H9 (cell line): ENCODE data around the gene GNL1. TPM values are rescaled to one million over a fixed set of nuclear protein-coding genes. Genes with fewer than 3 reads are reported as not detected.
A peak's percentile ranks its signal among the peaks of the same experiment; 100 is the strongest.

Experiments used
- DNase-seq: peaks from one replicate; pipeline ENCODE4 v3.0.0-alpha.2; 2017
- H2AFZ ChIP-seq: one replicate; pipeline ENCODE4 v1.6.1; 2013; ENCODE audit warnings: mild to moderate bottlenecking, low read length, control low read depth, moderate library complexity
- H2AK5ac ChIP-seq: 2 replicates; pipeline ENCODE4 v1.6.1; 2013; ENCODE audit warnings: low read length, control low read depth, mixed read lengths; ENCODE audit not compliant: insufficient read length
- H2BK120ac ChIP-seq: one replicate; pipeline ENCODE4 v1.6.1; 2013; ENCODE audit warnings: low read depth, mild to moderate bottlenecking, low read length, control low read depth, inconsistent platforms; ENCODE audit not compliant: poor library complexity, severe bottlenecking
- H2BK12ac ChIP-seq: 2 replicates; pipeline ENCODE4 v1.6.1; 2013; ENCODE audit warnings: low read length, control low read depth, mixed read lengths, low read depth; ENCODE audit not compliant: insufficient read length
- H2BK15ac ChIP-seq: 2 replicates; pipeline ENCODE4 v1.6.1; 2013; ENCODE audit warnings: low read depth, low read length, control low read depth
- H2BK20ac ChIP-seq: one replicate; pipeline ENCODE4 v1.6.1; 2013; ENCODE audit warnings: low read depth, mild to moderate bottlenecking, low read length, control low read depth, inconsistent platforms; ENCODE audit not compliant: poor library complexity, severe bottlenecking
- H2BK5ac ChIP-seq: 2 replicates; pipeline ENCODE4 v1.6.1; 2013; ENCODE audit warnings: low read length, control low read depth, mixed read lengths; ENCODE audit not compliant: insufficient read length
- H3K14ac ChIP-seq: 2 replicates; pipeline ENCODE4 v1.6.1; 2013; ENCODE audit warnings: low read length, control low read depth; ENCODE audit not compliant: insufficient read depth
- H3K18ac ChIP-seq: 2 replicates; pipeline ENCODE4 v1.6.1; 2013; ENCODE audit warnings: low read depth, mild to moderate bottlenecking, mixed read lengths, low read length, control low read depth; ENCODE audit not compliant: insufficient read length
- H3K23ac ChIP-seq: 2 replicates; pipeline ENCODE4 v1.6.1; 2013; ENCODE audit warnings: low read length, control low read depth, mixed read lengths, low read depth; ENCODE audit not compliant: insufficient read length
- H3K23me2 ChIP-seq: 2 replicates; pipeline ENCODE4 v1.6.1; 2013; ENCODE audit warnings: low read depth, mild to moderate bottlenecking, mixed read lengths, low read length, control low read depth; ENCODE audit not compliant: insufficient read length, poor library complexity, severe bottlenecking
- H3K27ac ChIP-seq: 2 replicates; pipeline ENCODE4 v1.5.1; 2013; ENCODE audit warnings: low read length, control low read depth, mixed read lengths, low read depth; ENCODE audit not compliant: insufficient read length
- H3K27me3 ChIP-seq: 2 replicates; pipeline ENCODE4 v1.6.1; 2013; ENCODE audit warnings: low read length, control low read depth, inconsistent platforms; ENCODE audit not compliant: insufficient read depth
- H3K4ac ChIP-seq: 2 replicates; pipeline ENCODE4 v1.6.1; 2013; ENCODE audit warnings: low read depth, mild to moderate bottlenecking, control low read depth, inconsistent platforms, low read length, moderate library complexity
- H3K4me1 ChIP-seq: 2 replicates; pipeline ENCODE4 v1.6.1; 2013; ENCODE audit warnings: low read length, control low read depth, inconsistent platforms; ENCODE audit not compliant: insufficient read depth
- H3K4me2 ChIP-seq: 2 replicates; pipeline ENCODE4 v1.6.1; 2013; ENCODE audit warnings: low read length, control low read depth, mixed read lengths; ENCODE audit not compliant: insufficient read length, insufficient read depth
- H3K56ac ChIP-seq: 2 replicates; pipeline ENCODE4 v1.6.1; 2013; ENCODE audit warnings: low read depth, mild to moderate bottlenecking, mixed read lengths, low read length, control low read depth; ENCODE audit not compliant: insufficient read length
- H3K79me1 ChIP-seq: 2 replicates; pipeline ENCODE4 v1.6.1; 2013; ENCODE audit warnings: low read depth, mild to moderate bottlenecking, moderate library complexity, low read length, control low read depth, inconsistent platforms; ENCODE audit not compliant: insufficient read depth, poor library complexity, severe bottlenecking
- H3K79me2 ChIP-seq: 2 replicates; pipeline ENCODE4 v1.6.1; 2013; ENCODE audit warnings: low read length, control low read depth, inconsistent platforms; ENCODE audit not compliant: insufficient read depth
- H3K9ac ChIP-seq: 2 replicates; pipeline ENCODE4 v1.6.1; 2013; ENCODE audit warnings: low read length, control low read depth, mixed read lengths; ENCODE audit not compliant: insufficient read length; ENCODE audit errors: extremely low read depth
- H3K9me3 ChIP-seq: one replicate; pipeline ENCODE4 v1.6.1; 2013; ENCODE audit warnings: low read depth, low read length, inconsistent platforms; ENCODE audit not compliant: control insufficient read depth
- H3T11ph ChIP-seq: one replicate; pipeline ENCODE4 v1.6.1; 2013; ENCODE audit warnings: mild to moderate bottlenecking, low read length, control low read depth, inconsistent platforms
- H4K20me1 ChIP-seq: one replicate; pipeline ENCODE4 v1.6.1; 2013; ENCODE audit not compliant: control insufficient read depth, insufficient read length, insufficient read depth
- H4K5ac ChIP-seq: 2 replicates; pipeline ENCODE4 v1.6.1; 2013; ENCODE audit warnings: low read depth, mild to moderate bottlenecking, mixed read lengths, low read length, control low read depth; ENCODE audit not compliant: insufficient read length
- H4K8ac ChIP-seq: replicated peaks from 2 replicates; pipeline ENCODE4 v1.6.1; 2013; ENCODE audit warnings: low read length, control low read depth, mixed read lengths, low read depth; ENCODE audit not compliant: insufficient read length
- H4K91ac ChIP-seq: 2 replicates; pipeline ENCODE4 v1.6.1; 2013; ENCODE audit warnings: low read depth, mild to moderate bottlenecking, moderate library complexity, mixed read lengths, low read length, control low read depth; ENCODE audit not compliant: insufficient read length
- H3K27ac Mint-ChIP-seq, 3 experiments: 2 replicates in 2 of 3; 3 replicates in 1 of 3; pipeline ENCODE4 v1.8.0; 2020 to 2021; ENCODE audit warnings: mixed read lengths in 3 of 3, mild to moderate bottlenecking in 1 of 3, moderate library complexity in 1 of 3
- H3K27me3 Mint-ChIP-seq: 2 replicates; pipeline ENCODE4 v1.8.0; 2021; ENCODE audit warnings: low read depth, mild to moderate bottlenecking, moderate library complexity, mixed read lengths
- H3K36me3 Mint-ChIP-seq, 3 experiments: 2 replicates in 2 of 3; 3 replicates in 1 of 3; pipeline ENCODE4 v1.8.0; 2020 to 2021; ENCODE audit warnings: low read depth in 3 of 3, mixed read lengths in 3 of 3; ENCODE audit not compliant: insufficient read depth in 1 of 3
- H3K4me1 Mint-ChIP-seq, 2 experiments: 2 replicates each; pipeline ENCODE4 v1.8.0; 2020; ENCODE audit warnings: mixed read lengths in 2 of 2
- H3K4me3 Mint-ChIP-seq, 2 experiments: 2 replicates in 1 of 2; 3 replicates in 1 of 2; pipeline ENCODE4 v1.8.0; 2020 to 2021; ENCODE audit warnings: mild to moderate bottlenecking in 2 of 2, mixed read lengths in 2 of 2, moderate library complexity in 1 of 2
- H3K9me3 Mint-ChIP-seq, 2 experiments: 2 replicates in 1 of 2; 3 replicates in 1 of 2; pipeline ENCODE4 v1.8.0; 2020; ENCODE audit warnings: mild to moderate bottlenecking in 2 of 2, mixed read lengths in 2 of 2, moderate library complexity in 1 of 2
- CTCF ChIP-seq: fragments of 200-600 bp; sonication (generic); conservative IDR thresholded peaks from 3 replicates; pipeline ENCODE4 v1.8.0; 2021; ENCODE audit warnings: antibody characterized with exemption, mild to moderate bottlenecking
- WGBS: extraction: QIAGEN DNeasy Blood & Tissue Kit; methylation state at CpG from one replicate; pipeline ENCODE4 v1.1.7; 2013; ENCODE audit warnings: missing lambda C conversion rate, low lambda C conversion rate, mixed read lengths; ENCODE audit not compliant: insufficient read length; ENCODE audit errors: extremely low coverage; 5-methylcytosine and 5-hydroxymethylcytosine counted together
- total RNA-seq: library from RNA; stranded (reverse); gene quantifications from 2 replicates; pipeline ENCODE4 v1.2.1, GENCODE V29; 2021

The GNL1 gene
- total RNA-seq, 1 experiment from 2014 or later = 83.5 TPM

- no peak for TF ChIP-seq CTCF
- Histone ChIP-seq H4K8ac (no peak overlapping the region), H2BK120ac (no peak overlapping the region), H2BK15ac (no peak overlapping the region), H3K23ac (no peak overlapping the region), H3K79me2 (peaks cover 16% of the 10 kb centered on the region; the same call in 1 of the 2 replicates), H2AK5ac (no peak overlapping the region), H4K20me1 (no peaks in the 10 kb centered on the region), H3K27ac (no peak overlapping the region), H3K79me1 (peaks cover 9% of the 10 kb centered on the region), H3K27me3 (no peaks in the 10 kb centered on the region), H3K4ac (no peak overlapping the region), H2BK20ac (no peak overlapping the region), H3T11ph (no peak overlapping the region), H2AFZ (no peak overlapping the region), H3K9ac (no peak overlapping the region), H4K5ac (no peak overlapping the region), H4K91ac (no peak overlapping the region), H3K56ac (no peak overlapping the region), H3K18ac (no peak overlapping the region), H2BK12ac (no peak overlapping the region), H3K23me2 (peaks cover 6% of the 10 kb centered on the region), H3K4me2 (no peak overlapping the region), H3K9me3 (no peaks in the 10 kb centered on the region), H2BK5ac (no peak overlapping the region), H3K4me1 (no peaks in the 10 kb centered on the region), H3K14ac (no peak overlapping the region)
- H3K4me3 Mint-ChIP-seq = peak overlapping the region in 1 of 2 experiments; percentile 53; a peak in 2 of 5 replicates
- peaks cover 21 to 24% of the 10 kb centered on the region in 2 experiments for H3K4me1 Mint-ChIP-seq
- no peak overlapping the region for H3K27ac Mint-ChIP-seq
- no CpG with 5 or more reads among the region's 3 CpGs for WGBS
- H3K27me3 Mint-ChIP-seq = peaks cover 10% of the 10 kb centered on the region
- H3K9me3 Mint-ChIP-seq = no peaks in the 10 kb centered on the region; a peak in 1 of 5 replicates
- peaks cover 0 to 8% (median 3%) of the 10 kb centered on the region in 3 experiments; a peak in 6 of 7 replicates for H3K36me3 Mint-ChIP-seq
- DNase-seq = no peak
Measured at GRCh38 chr6:30568245-30568644, 12.0 kb upstream of the GNL1 start.
